Epithelial cell of proximal tubule (primary cell): ENCODE data around the gene SPCS2. TPM values are rescaled to one million over a fixed set of nuclear protein-coding genes. Genes with fewer than 3 reads are reported as not detected.

ENCODE experiments used
- DNase-seq: peaks from one replicate; pipeline ENCODE4 v3.0.0-alpha.2; 2011; ENCODE audit warnings: low read depth
- H3K4me3 ChIP-seq: 2 replicates; pipeline ENCODE4 v1.5.1; 2011; ENCODE audit warnings: low read depth, mild to moderate bottlenecking, low read length
- total RNA-seq: library from RNA; depleted of rRNA; stranded (reverse); fragments of >200 nt; gene quantifications from 2 replicates; pipeline ENCODE4 v1.2.3, GENCODE V29; 2015
- TF ChIP-seq, protein P1 (sequence below): conservative IDR thresholded peaks from 2 replicates; pipeline ENCODE4 v1.5.1; 2012; ENCODE audit warnings: low read depth, mild to moderate bottlenecking, low read length

Gene SPCS2
- total RNA-seq, 1 donor from 2014 or later, result 42.8 TPM

DNA sequence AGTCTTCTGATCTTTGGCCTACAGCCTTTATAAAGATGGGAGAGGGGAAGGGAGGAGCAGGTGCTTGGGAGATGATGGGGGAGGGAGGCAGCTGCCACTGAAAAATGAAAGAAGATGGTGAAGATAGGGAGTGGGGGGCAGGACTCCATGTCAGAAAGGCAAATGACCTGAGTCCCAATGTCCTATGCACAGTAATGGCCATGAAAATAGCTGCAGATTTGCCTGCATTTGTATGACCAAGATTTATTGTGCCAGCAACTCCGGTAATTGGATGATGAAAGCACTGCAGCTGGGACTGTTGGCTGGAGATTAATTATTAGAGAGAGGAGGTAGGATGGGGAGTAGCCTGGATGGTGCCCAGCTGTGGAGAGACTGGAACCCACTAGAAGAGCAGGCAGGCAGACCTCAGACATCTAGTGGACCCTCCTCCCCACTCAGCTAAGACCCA is 75.7 kb downstream of the SPCS2 start:
- DNase-seq, result no peak
- TF ChIP-seq, protein P1, sequence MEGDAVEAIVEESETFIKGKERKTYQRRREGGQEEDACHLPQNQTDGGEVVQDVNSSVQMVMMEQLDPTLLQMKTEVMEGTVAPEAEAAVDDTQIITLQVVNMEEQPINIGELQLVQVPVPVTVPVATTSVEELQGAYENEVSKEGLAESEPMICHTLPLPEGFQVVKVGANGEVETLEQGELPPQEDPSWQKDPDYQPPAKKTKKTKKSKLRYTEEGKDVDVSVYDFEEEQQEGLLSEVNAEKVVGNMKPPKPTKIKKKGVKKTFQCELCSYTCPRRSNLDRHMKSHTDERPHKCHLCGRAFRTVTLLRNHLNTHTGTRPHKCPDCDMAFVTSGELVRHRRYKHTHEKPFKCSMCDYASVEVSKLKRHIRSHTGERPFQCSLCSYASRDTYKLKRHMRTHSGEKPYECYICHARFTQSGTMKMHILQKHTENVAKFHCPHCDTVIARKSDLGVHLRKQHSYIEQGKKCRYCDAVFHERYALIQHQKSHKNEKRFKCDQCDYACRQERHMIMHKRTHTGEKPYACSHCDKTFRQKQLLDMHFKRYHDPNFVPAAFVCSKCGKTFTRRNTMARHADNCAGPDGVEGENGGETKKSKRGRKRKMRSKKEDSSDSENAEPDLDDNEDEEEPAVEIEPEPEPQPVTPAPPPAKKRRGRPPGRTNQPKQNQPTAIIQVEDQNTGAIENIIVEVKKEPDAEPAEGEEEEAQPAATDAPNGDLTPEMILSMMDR, result no peak
- H3K4me3 ChIP-seq, result no peak overlapping the region

DNA sequence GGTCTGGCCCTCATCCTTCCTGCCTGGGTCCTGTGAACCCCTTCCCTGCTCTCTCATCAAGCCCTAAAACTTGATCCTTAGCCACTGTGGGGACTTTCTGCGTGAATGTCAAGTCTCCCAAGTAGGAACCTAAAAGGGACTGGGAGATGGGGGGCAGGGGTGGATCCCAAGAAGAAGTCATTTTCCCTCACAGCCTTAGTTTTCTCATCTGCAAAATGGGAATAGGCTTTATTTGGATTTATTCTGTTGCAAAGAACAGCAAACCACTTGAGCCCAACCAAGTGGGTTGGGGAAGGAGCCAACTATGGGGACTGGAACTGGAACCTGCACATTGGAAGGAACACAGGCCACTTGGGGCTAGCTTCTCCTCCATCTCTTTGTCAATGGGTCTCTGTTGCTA is 76.5 kb downstream of the SPCS2 start:
- H3K4me3 ChIP-seq, result no peak overlapping the region
- no peak for DNase-seq
- TF ChIP-seq, protein P1, result no peak

DNA sequence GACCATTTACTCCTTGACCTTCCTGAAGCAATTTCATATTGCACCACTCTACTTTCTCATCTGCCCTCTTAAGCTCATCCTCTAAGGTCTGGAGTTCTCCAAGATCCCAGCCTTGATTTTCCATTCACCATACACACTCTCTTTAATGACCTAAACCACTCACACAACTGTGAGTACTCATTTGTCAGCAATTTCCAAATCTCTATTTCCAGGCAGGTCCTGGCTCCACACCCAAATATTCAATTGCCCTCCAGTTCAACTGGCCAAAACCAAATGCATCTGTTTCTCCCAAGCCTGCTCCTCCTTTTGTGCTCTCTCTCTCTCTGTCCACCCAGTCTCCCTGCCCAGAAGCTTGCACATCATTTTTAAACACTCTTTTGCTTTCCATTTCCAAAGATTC is 79.3 kb downstream of the SPCS2 start:
- no peak for DNase-seq
- TF ChIP-seq, protein P1, result no peak
- H3K4me3 ChIP-seq, result no peak overlapping the region

Other genes starting within 250 kb of the SPCS2 start
- not detected in 2 replicates for gene CHRDL2, start 217.8 kb upstream of the SPCS2 start, total RNA-seq
- 10.3 and 11.7 TPM in 2 replicates for gene RNF169, start 200.4 kb upstream of the SPCS2 start, total RNA-seq
- 5.1 and 9.5 TPM in 2 replicates for gene XRRA1, start 175 bp upstream of the SPCS2 start, total RNA-seq
- gene NEU3, start 39.7 kb downstream of the SPCS2 start, total RNA-seq, result 4.5 and 12.3 TPM in 2 replicates
- not detected in 2 replicates for gene OR2AT4, start 147.6 kb downstream of the SPCS2 start, total RNA-seq
- 0.14 and 0.23 TPM in 2 replicates for gene SLCO2B1, start 201.8 kb downstream of the SPCS2 start, total RNA-seq